Naive thymus-derived CD4-positive, alpha-beta T cell (primary cell): ENCODE data around the gene KCNK1. TPM values are rescaled to one million over a fixed set of nuclear protein-coding genes. Genes with fewer than 3 reads are reported as not detected.

Experiments
- ATAC-seq: fragments of 150-1000 bp; cut with Tn5 transposase; 2 replicates; pipeline ENCODE4 v1.10.0; 2021; ENCODE audit warnings: mild to moderate bottlenecking, moderate library complexity
- CTCF ChIA-PET: fragments of 350-600 bp; sonication (Branson Sonifier 250); formaldehyde crosslinking; loops from one replicate; lab custom pipeline; 2021; ENCODE audit warnings: antibody characterized with exemption; lab: Charles Lee
- POLR2A ChIA-PET: fragments of 350-600 bp; sonication (Branson Sonifier 250); formaldehyde crosslinking; loops from one replicate; lab custom pipeline; 2021; ENCODE audit warnings: antibody characterized with exemption, inconsistent platforms; lab: Charles Lee
- DNase-seq, 9 donors: peaks; one replicate each; pipeline versions ENCODE4 v3.0.0 to v3.0.0-alpha.2; 2020 to 2022; ENCODE audit warnings: mixed read lengths in 1 of 9
- H3K27ac ChIP-seq: one replicate; pipeline ENCODE4 v1.7.0; 2013; ENCODE audit warnings: mild to moderate bottlenecking, low read depth, low read length, moderate library complexity
- H3K27me3 ChIP-seq, 2 donors: one replicate each; pipeline ENCODE4 v1.7.0; 2013; ENCODE audit warnings: low read length in 2 of 2, mild to moderate bottlenecking in 2 of 2, moderate library complexity in 2 of 2; ENCODE audit not compliant: control insufficient read depth in 2 of 2, insufficient read depth in 2 of 2
- H3K36me3 ChIP-seq, 3 experiments: 1 replicate in 2 of 3; 2 replicates in 1 of 3; pipeline ENCODE4 v1.7.0; 2013; ENCODE audit warnings: low read length in 3 of 3, mild to moderate bottlenecking in 3 of 3, moderate library complexity in 1 of 3; ENCODE audit not compliant: insufficient read depth in 3 of 3, control insufficient read depth in 2 of 3
- H3K4me1 ChIP-seq, 2 donors: one replicate each; pipeline ENCODE4 v1.7.0; 2013; ENCODE audit warnings: low read length in 2 of 2, mild to moderate bottlenecking in 2 of 2, moderate library complexity in 1 of 2; ENCODE audit not compliant: control insufficient read depth in 2 of 2, insufficient read depth in 2 of 2
- H3K4me3 ChIP-seq: 2 replicates; pipeline ENCODE4 v1.7.0; 2013; ENCODE audit warnings: mild to moderate bottlenecking, low read length
- H3K9me3 ChIP-seq, 3 experiments: 1 replicate in 2 of 3; 2 replicates in 1 of 3; pipeline ENCODE4 v1.7.0; 2013; ENCODE audit warnings: low read length in 3 of 3; ENCODE audit not compliant: control insufficient read depth in 2 of 3
- H3K27ac Mint-ChIP-seq, 9 donors: one replicate each; pipeline ENCODE4 v1.8.0; 2020 to 2022; ENCODE audit warnings: mixed read lengths in 9 of 9, mild to moderate bottlenecking in 8 of 9, moderate library complexity in 5 of 9, inconsistent platforms in 2 of 9
- H3K27me3 Mint-ChIP-seq, 5 donors: one replicate each; pipeline ENCODE4 v1.8.0; 2021 to 2022; ENCODE audit warnings: mixed read lengths in 5 of 5, mild to moderate bottlenecking in 1 of 5
- H3K36me3 Mint-ChIP-seq, 5 donors: one replicate each; pipeline ENCODE4 v1.8.0; 2020 to 2022; ENCODE audit warnings: mixed read lengths in 5 of 5, mild to moderate bottlenecking in 3 of 5, inconsistent platforms in 1 of 5
- H3K4me1 Mint-ChIP-seq, 7 donors: one replicate each; pipeline ENCODE4 v1.8.0; 2020 to 2022; ENCODE audit warnings: mixed read lengths in 7 of 7, mild to moderate bottlenecking in 3 of 7, inconsistent platforms in 1 of 7
- H3K4me3 Mint-ChIP-seq, 10 donors: one replicate each; pipeline ENCODE4 v1.8.0; 2020 to 2022; ENCODE audit warnings: mild to moderate bottlenecking in 10 of 10, mixed read lengths in 10 of 10, moderate library complexity in 6 of 10, inconsistent platforms in 2 of 10
- H3K9me3 Mint-ChIP-seq, 11 donors: one replicate each; pipeline ENCODE4 v1.8.0; 2020 to 2022; ENCODE audit warnings: mixed read lengths in 11 of 11, mild to moderate bottlenecking in 4 of 11, inconsistent platforms in 1 of 11, moderate library complexity in 1 of 11
- intact Hi-C, 2 donors: fragments of 100-400 bp; cut with micrococcal nuclease; formaldehyde crosslinking; loops; one replicate each; pipeline ENCODE4 v1.15.1; 2023
- polyA plus RNA-seq, 2 donors: library from polyadenylated mRNA; unstranded; fragments of 300-500 nt; fragmentation: Illumina TruSeq; gene quantifications; one replicate each; pipeline ENCODE4 v1.2.3, GENCODE V29; 2021
- total RNA-seq, 6 experiments: library from RNA in 5 of 6; stranded (reverse) in 5 of 6; gene quantifications; 1 replicate in 5 of 6; 2 replicates in 1 of 6; pipeline ENCODE4 v1.2.3 and lab custom pipeline; 2021 to 2026

KCNK1 gene
- total and polyA plus RNA-seq, 7 experiments from 2014 or later = 1.1 TPM; not detected in 6

DNA sequence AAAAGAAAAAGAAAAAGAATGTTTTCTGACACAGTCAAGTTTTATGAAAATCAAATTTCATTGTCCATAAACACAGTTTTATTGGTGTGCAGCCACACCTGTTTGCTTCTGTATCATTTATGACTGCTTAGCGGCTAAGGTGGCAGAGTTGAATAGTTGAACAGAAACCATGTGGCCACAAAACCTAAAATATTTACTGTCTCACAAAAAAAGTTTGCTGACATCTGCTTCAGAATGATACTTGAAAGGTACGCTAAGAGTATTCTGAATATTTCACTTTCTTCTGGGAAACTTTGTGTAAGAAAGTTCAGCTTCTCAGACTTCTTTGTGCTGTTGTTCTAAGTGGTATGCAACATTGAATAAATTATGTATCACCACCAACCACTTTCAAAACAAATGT lies 6.2 kb downstream of the KCNK1 start:
- peaks cover 0 to 3% (median 0%) of the 10 kb centered on the region in 11 donors for H3K9me3 Mint-ChIP-seq
- H3K4me3 ChIP-seq = no peak overlapping the region
- ChIA-PET CTCF (no interaction called here), POLR2A (no interaction called here)
- DNase-seq (no peak), ATAC-seq (no peak)
- H3K4me3 Mint-ChIP-seq = no peak overlapping the region
- no peaks in the 10 kb centered on the region for H3K4me1 ChIP-seq
- intact Hi-C loops = no loop called here
- H3K27me3 ChIP-seq = no peaks in the 10 kb centered on the region
- H3K27ac ChIP-seq = no peak overlapping the region
- H3K4me1 Mint-ChIP-seq = peaks cover 0 to 6% (median 0%) of the 10 kb centered on the region in 7 donors
- no peaks in the 10 kb centered on the region for H3K36me3 ChIP-seq
- H3K27ac Mint-ChIP-seq = no peak overlapping the region
- H3K9me3 ChIP-seq = no peaks in the 10 kb centered on the region
- H3K27me3 Mint-ChIP-seq = peaks cover 36 to 48% (median 39%) of the 10 kb centered on the region in 5 donors
- peaks cover 0 to 5% (median 3%) of the 10 kb centered on the region in 5 donors for H3K36me3 Mint-ChIP-seq

DNA sequence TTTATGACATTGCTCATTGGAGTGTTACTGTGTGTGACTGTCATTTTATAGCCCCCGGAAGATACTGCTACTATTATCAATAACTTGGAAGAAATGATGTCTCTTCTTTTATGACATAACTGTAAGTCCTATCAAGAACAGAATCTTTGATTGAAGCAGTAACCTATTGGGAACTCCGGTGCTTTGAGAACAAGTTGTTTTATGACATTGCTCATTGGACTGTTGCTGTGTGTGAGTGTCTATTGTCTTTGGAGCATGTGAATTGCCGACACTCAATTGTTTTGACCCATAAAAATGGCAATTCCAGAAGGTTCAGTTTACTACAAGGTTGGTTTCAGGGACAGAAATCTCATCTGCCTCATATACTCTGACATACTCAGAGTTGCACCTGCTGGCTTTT lies 8.0 kb downstream of the KCNK1 start:
- H3K4me3 Mint-ChIP-seq = no peak overlapping the region

DNA sequence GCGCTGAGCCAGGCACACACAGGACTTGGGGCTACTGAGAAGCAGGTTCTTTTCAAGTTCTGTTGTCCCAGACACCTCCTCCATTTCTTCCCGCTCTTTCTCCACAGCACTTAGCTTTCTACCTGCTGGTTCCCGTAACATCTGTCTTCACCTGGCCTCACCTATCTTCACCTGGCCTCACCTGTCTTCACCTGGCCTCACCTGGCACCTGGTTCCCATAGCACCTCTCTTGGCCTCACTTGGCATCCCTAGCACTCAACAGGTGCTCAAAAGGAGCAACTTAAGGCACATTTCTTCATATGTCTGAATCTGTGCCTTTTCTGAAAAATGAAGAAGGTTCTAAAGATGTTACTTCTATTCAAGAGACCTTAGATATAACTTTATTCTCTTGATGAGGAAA lies 10.4 kb downstream of the KCNK1 start:
- CTCF ChIA-PET = no interaction called here

More for the DNA sequence above, 8.0 kb downstream of the KCNK1 start:
- Mint-ChIP-seq H3K4me1 (no peaks in the 10 kb centered on the region), H3K27ac (no peak overlapping the region), H3K36me3 (peaks cover 0 to 5% (median 0%) of the 10 kb centered on the region in 5 donors), H3K9me3 (peaks cover 0 to 3% (median 0%) of the 10 kb centered on the region in 11 donors), H3K27me3 (peaks cover 17 to 32% (median 21%) of the 10 kb centered on the region in 5 donors)
- intact Hi-C loops = no loop called here
- no peak for ATAC-seq
- Histone ChIP-seq H3K27ac (no peak overlapping the region), H3K36me3 (no peaks in the 10 kb centered on the region), H3K9me3 (no peaks in the 10 kb centered on the region), H3K4me1 (no peaks in the 10 kb centered on the region), H3K4me3 (no peak overlapping the region), H3K27me3 (no peaks in the 10 kb centered on the region)
- CTCF ChIA-PET = no interaction called here
- no peak for DNase-seq
- POLR2A ChIA-PET = no interaction called here

DNA sequence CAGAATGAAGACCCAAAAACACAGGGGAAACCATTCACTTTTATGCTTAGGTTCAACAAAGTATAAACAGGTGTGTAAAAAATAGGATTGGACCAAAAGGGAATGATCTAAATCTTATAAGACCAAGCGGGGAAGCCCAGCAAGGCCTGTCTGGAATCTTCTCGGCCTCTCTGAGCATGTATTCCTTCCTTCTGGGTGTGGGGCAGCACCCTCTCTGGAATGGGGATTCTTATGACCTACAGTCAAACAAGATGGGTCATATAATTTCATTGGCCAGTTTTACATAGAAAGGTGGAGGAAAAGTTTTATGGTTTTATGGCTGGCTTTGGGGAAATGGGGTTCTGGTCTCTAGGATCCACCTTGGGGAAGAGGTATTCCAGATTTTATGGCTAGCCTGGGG lies 11.2 kb downstream of the KCNK1 start:
- Mint-ChIP-seq H3K4me1 (peaks cover 0 to 2% (median 0%) of the 10 kb centered on the region in 7 donors), H3K27me3 (peaks cover 0 to 24% (median 10%) of the 10 kb centered on the region in 5 donors), H3K27ac (no peak overlapping the region), H3K4me3 (no peak overlapping the region), H3K9me3 (no peaks in the 10 kb centered on the region), H3K36me3 (peaks cover 0 to 5% (median 0%) of the 10 kb centered on the region in 5 donors)
- no peak for ATAC-seq
- CTCF ChIA-PET = no interaction called here
- no peak for DNase-seq
- intact Hi-C loops = no loop called here
- Histone ChIP-seq H3K9me3 (no peaks in the 10 kb centered on the region), H3K27ac (no peak overlapping the region), H3K4me3 (no peak overlapping the region), H3K4me1 (no peaks in the 10 kb centered on the region), H3K36me3 (no peaks in the 10 kb centered on the region), H3K27me3 (no peaks in the 10 kb centered on the region)
- POLR2A ChIA-PET = no interaction called here

More for the DNA sequence above, 10.4 kb downstream of the KCNK1 start:
- no peak overlapping the region for H3K4me3 Mint-ChIP-seq
- no peaks in the 10 kb centered on the region for H3K9me3 Mint-ChIP-seq
- POLR2A ChIA-PET = no interaction called here
- Histone ChIP-seq H3K27ac (no peak overlapping the region), H3K27me3 (no peaks in the 10 kb centered on the region), H3K4me3 (no peak overlapping the region), H3K4me1 (no peaks in the 10 kb centered on the region), H3K36me3 (no peaks in the 10 kb centered on the region), H3K9me3 (no peaks in the 10 kb centered on the region)
- H3K4me1 Mint-ChIP-seq = peaks cover 0 to 2% (median 0%) of the 10 kb centered on the region in 7 donors
- intact Hi-C loops = no loop called here
- H3K36me3 Mint-ChIP-seq = peaks cover 0 to 5% (median 0%) of the 10 kb centered on the region in 5 donors
- peaks cover 2 to 21% (median 12%) of the 10 kb centered on the region in 5 donors for H3K27me3 Mint-ChIP-seq
- no peak for ATAC-seq
- H3K27ac Mint-ChIP-seq = no peak overlapping the region
- no peak for DNase-seq

DNA sequence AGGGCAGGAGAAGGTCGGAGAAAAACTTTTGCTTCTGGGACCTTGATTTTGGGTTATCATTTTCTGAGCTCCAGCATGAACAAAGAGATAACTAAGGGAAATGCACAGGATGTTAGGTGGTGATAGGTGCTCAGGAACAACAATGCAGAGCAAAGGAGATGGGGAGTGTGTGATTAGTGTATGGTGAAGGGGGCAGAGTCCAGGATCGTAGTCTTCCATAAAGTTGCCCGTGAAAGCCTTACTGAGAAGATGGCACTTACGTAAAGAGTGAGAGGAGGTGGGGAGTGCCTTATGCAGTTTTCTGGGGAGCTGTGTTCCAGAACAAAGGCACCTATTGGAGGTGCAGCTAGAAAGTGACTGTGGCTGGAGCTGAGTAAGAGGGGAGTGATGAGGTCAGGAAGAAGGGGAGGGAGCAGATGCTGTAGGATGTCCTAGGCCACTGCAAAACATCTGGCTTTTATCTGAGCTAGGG lies 11.6 kb downstream of the KCNK1 start:
- ChIA-PET CTCF (no interaction called here), POLR2A (no interaction called here)
- H3K27me3 ChIP-seq = no peaks in the 10 kb centered on the region
- DNase-seq = no peak
- Mint-ChIP-seq H3K27me3 (peaks cover 0 to 24% (median 10%) of the 10 kb centered on the region in 5 donors), H3K27ac (no peak overlapping the region), H3K4me3 (no peak overlapping the region), H3K9me3 (no peaks in the 10 kb centered on the region), H3K4me1 (peaks cover 0 to 2% (median 0%) of the 10 kb centered on the region in 7 donors), H3K36me3 (peaks cover 0 to 5% (median 0%) of the 10 kb centered on the region in 5 donors)
- intact Hi-C loops = no loop called here
- H3K27ac ChIP-seq = no peak overlapping the region
- no peaks in the 10 kb centered on the region for H3K36me3 ChIP-seq
- no peaks in the 10 kb centered on the region for H3K4me1 ChIP-seq
- no peak for ATAC-seq
- H3K4me3 ChIP-seq = no peak overlapping the region
- H3K9me3 ChIP-seq = no peaks in the 10 kb centered on the region

DNA sequence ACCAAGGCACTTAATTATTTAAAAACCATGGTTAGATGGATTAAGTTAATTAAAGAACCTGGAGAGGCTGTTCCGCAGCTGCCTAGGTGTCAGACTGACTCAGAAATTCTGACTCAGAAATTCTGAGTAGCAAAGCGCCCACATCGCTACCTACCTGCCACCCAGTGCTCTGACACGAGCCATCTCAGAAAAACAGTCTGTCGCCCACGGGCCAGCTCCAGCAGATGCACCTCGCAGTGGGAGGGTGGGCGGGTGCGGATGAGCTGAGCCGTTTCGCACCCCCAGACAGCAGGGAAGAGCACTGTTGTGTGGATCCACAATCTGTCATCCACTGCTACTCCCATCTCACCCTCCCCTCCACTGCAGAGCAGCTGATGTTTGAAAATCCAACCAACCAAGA lies 13.5 kb downstream of the KCNK1 start:
- ATAC-seq (no peak), DNase-seq (no peak)
- Mint-ChIP-seq H3K27me3 (peaks cover 0 to 19% (median 9%) of the 10 kb centered on the region in 5 donors), H3K9me3 (no peaks in the 10 kb centered on the region), H3K4me1 (peaks cover 0 to 2% (median 0%) of the 10 kb centered on the region in 7 donors), H3K36me3 (peaks cover 0 to 4% (median 0%) of the 10 kb centered on the region in 5 donors), H3K4me3 (no peak overlapping the region), H3K27ac (no peak overlapping the region)
- no peaks in the 10 kb centered on the region for H3K36me3 ChIP-seq
- no peak overlapping the region for H3K27ac ChIP-seq
- no peaks in the 10 kb centered on the region for H3K4me1 ChIP-seq
- POLR2A ChIA-PET = no interaction called here
- H3K9me3 ChIP-seq = no peaks in the 10 kb centered on the region
- H3K27me3 ChIP-seq = no peaks in the 10 kb centered on the region
- CTCF ChIA-PET = no interaction called here
- H3K4me3 ChIP-seq = no peak overlapping the region
- intact Hi-C loops = no loop called here

DNA sequence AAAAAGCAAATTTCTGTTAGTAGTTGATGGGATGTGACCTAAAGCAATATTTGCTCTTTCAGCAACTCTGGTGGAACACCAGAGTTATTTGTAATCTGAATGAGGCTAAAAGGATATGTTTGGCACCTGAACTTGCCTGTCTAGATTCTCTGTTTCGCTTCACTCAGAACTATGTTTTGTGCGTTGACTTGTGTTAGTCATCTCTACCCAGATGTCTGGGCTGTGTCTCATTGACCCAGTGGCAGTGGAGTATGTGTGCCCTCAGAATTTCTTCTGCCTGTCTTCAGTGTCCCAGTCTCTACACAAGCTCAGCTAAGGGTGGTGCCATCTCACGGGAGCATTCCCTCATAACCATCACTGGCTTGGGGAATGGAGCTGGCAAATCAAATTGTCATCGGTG lies 13.9 kb downstream of the KCNK1 start:
- Mint-ChIP-seq H3K27me3 (peaks cover 0 to 18% (median 10%) of the 10 kb centered on the region in 5 donors), H3K4me1 (peaks cover 0 to 2% (median 0%) of the 10 kb centered on the region in 7 donors), H3K36me3 (no peaks in the 10 kb centered on the region), H3K9me3 (no peaks in the 10 kb centered on the region), H3K27ac (no peak overlapping the region), H3K4me3 (no peak overlapping the region)
- ATAC-seq = no peak
- Histone ChIP-seq H3K27ac (no peak overlapping the region), H3K27me3 (no peaks in the 10 kb centered on the region), H3K9me3 (no peaks in the 10 kb centered on the region), H3K4me1 (no peaks in the 10 kb centered on the region), H3K36me3 (no peaks in the 10 kb centered on the region), H3K4me3 (no peak overlapping the region)
- no peak for DNase-seq
- CTCF ChIA-PET = no interaction called here
- POLR2A ChIA-PET = no interaction called here
- intact Hi-C loops = no loop called here
